KMS-11 (cell line): ENCODE data around the gene SAG.

ENCODE experiments used
- H2AFZ ChIP-seq: fragments of 200-600 bp; sonication (generic); 2 replicates; pipeline ENCODE4 v1.6.1; 2016; ENCODE audit warnings: antibody characterized with exemption, mixed run types, low read depth
- H3K27ac ChIP-seq: fragments of 200-600 bp; sonication (generic); 2 replicates; pipeline ENCODE4 v1.6.1; 2016; ENCODE audit warnings: mild to moderate bottlenecking, mixed run types
- H3K27me3 ChIP-seq: fragments of 200-600 bp; sonication (generic); 2 replicates; pipeline ENCODE4 v1.6.1; 2017; ENCODE audit warnings: mild to moderate bottlenecking, low read depth, mixed run types, moderate library complexity; ENCODE audit not compliant: insufficient read depth
- H3K36me3 ChIP-seq: fragments of 200-600 bp; sonication (generic); 2 replicates; pipeline ENCODE4 v1.6.1; 2017; ENCODE audit warnings: mild to moderate bottlenecking, mixed run types; ENCODE audit not compliant: insufficient read depth
- H3K4me1 ChIP-seq: fragments of 200-600 bp; sonication (generic); 2 replicates; pipeline ENCODE4 v1.6.1; 2016; ENCODE audit warnings: mild to moderate bottlenecking, low read depth, mixed run types; ENCODE audit not compliant: poor library complexity, severe bottlenecking
- H3K4me2 ChIP-seq: fragments of 200-600 bp; sonication (generic); 2 replicates; pipeline ENCODE4 v1.7.0; 2016; ENCODE audit warnings: mild to moderate bottlenecking, mixed run types
- H3K4me3 ChIP-seq: fragments of 200-600 bp; sonication (generic); IDR thresholded peaks from 2 replicates; pipeline ENCODE4 v1.6.1; 2017; ENCODE audit warnings: low read depth, low read length, mixed read lengths; ENCODE audit not compliant: insufficient read depth
- H3K79me2 ChIP-seq: fragments of 200-600 bp; sonication (generic); 2 replicates; pipeline ENCODE4 v1.6.1; 2016; ENCODE audit warnings: low read depth, mixed run types; ENCODE audit not compliant: insufficient read depth
- H3K9ac ChIP-seq: fragments of 200-600 bp; sonication (generic); 2 replicates; pipeline ENCODE4 v1.6.1; 2016; ENCODE audit warnings: mild to moderate bottlenecking, mixed run types
- H4K20me1 ChIP-seq: fragments of 200-600 bp; sonication (generic); 2 replicates; pipeline ENCODE4 v1.6.1; 2016; ENCODE audit warnings: mild to moderate bottlenecking, mixed run types; ENCODE audit not compliant: insufficient read depth
- TF ChIP-seq, protein P1 (sequence below): fragments of 200-600 bp; sonication (generic); conservative IDR thresholded peaks from 2 replicates; pipeline ENCODE4 v1.6.1; 2017; ENCODE audit warnings: low read depth, mild to moderate bottlenecking, antibody characterized with exemption, low read length, moderate library complexity, mixed read lengths

The SAG gene

DNA sequence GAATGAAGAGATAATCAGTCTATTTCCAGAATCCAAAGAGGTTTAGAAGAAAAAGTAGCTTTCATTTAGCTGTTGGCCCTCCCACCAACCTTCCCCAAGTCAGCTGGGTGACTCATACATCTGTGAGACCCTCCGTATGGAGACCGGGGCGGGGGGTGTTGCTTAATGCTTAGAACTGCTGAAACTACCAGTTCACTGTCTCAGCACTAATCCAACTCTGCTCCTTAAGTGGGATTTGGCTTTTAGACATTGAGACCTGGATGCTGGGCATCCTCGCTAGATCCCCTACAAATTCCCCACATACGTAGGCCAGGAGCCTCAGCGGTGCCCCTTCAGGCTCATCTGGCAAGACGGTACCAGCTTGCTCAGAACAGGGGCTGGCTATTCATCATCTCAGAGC lies at the start of gene SAG:
SAG (plus strand) TSS at position 252 of the 400 bp plus-strand sequence. CDS start 1,374 bp downstream, outside the sequence.
- Histone ChIP-seq H3K27ac (no peak within 1 kb of the TSS), H3K4me1 (no peaks in the 10 kb centered on the region), H3K4me2 (no peak within 1 kb of the TSS), H2AFZ (no peak within 1 kb of the TSS), H3K9ac (no peak within 1 kb of the TSS), H3K36me3 (no peaks in the 10 kb centered on the region), H4K20me1 (no peaks in the 10 kb centered on the region), H3K79me2 (no peaks in the 10 kb centered on the region), H3K4me3 (no peak within 1 kb of the TSS), H3K27me3 (no peaks in the 10 kb centered on the region)
- TF ChIP-seq, protein P1, sequence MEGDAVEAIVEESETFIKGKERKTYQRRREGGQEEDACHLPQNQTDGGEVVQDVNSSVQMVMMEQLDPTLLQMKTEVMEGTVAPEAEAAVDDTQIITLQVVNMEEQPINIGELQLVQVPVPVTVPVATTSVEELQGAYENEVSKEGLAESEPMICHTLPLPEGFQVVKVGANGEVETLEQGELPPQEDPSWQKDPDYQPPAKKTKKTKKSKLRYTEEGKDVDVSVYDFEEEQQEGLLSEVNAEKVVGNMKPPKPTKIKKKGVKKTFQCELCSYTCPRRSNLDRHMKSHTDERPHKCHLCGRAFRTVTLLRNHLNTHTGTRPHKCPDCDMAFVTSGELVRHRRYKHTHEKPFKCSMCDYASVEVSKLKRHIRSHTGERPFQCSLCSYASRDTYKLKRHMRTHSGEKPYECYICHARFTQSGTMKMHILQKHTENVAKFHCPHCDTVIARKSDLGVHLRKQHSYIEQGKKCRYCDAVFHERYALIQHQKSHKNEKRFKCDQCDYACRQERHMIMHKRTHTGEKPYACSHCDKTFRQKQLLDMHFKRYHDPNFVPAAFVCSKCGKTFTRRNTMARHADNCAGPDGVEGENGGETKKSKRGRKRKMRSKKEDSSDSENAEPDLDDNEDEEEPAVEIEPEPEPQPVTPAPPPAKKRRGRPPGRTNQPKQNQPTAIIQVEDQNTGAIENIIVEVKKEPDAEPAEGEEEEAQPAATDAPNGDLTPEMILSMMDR = no peak

DNA sequence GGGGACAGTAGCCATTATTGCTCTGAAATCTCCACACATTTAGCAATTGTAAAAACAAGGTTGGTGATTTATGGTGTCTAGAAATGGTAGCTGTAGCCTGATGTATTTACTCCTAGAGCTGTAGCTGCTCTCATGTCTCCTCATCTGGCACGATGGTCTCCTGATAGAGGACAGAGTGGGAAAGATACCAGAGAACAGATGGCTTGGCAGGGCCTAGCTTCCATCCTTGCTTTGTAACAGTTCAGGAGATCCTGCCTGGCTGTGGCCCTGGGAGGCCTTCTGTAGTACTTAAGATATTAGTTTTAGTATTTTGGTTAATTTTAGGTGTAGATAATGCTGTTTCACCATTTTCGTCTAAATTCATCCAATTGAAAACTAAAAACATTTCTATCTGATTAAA lies 49.4 kb upstream of the SAG start:
- Histone ChIP-seq H3K27me3 (no peaks in the 10 kb centered on the region), H3K4me2 (no peak overlapping the region), H3K27ac (no peak overlapping the region), H2AFZ (no peak overlapping the region), H3K4me3 (no peak overlapping the region), H3K79me2 (peaks cover 33% of the 10 kb centered on the region), H3K9ac (no peak overlapping the region), H3K4me1 (peaks cover 7% of the 10 kb centered on the region), H4K20me1 (0 out of 2 replicates have a peak, but pooled peaks cover 10% of the 10 kb centered on the region), H3K36me3 (peaks cover 7% of the 10 kb centered on the region; the same call in 1 of the 2 replicates)
- TF ChIP-seq, protein P1 = no peak

DNA sequence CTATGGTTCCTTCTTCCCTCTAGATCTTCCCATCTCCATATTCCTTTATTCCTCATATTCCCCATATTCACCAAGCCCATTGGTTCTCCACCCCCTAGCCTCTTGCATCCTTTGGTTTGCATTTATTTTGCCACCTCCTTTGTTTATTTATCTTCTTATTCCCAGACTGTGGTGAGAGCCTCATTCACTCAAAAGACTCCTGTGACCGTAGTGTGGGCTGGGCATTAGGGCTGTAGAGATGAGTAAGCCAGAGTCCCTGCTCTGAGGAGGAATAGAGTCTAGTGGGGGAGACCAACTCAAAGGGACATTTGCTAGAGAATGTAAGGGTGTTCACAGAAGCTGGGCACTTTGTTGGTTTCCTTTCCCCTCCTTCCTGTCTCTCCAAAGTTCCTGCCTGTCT lies 47.9 kb upstream of the SAG start:
- Histone ChIP-seq H3K4me2 (no peak overlapping the region), H3K27ac (no peak overlapping the region), H3K27me3 (no peaks in the 10 kb centered on the region), H3K36me3 (peaks cover 9% of the 10 kb centered on the region; the same call in 1 of the 2 replicates), H4K20me1 (0 out of 2 replicates have a peak, but pooled peaks cover 3% of the 10 kb centered on the region), H3K79me2 (peaks cover 18% of the 10 kb centered on the region; the same call in 1 of the 2 replicates), H3K4me3 (no peak overlapping the region), H3K9ac (no peak overlapping the region), H2AFZ (no peak overlapping the region), H3K4me1 (no peaks in the 10 kb centered on the region)
- TF ChIP-seq, protein P1 = no peak

DNA sequence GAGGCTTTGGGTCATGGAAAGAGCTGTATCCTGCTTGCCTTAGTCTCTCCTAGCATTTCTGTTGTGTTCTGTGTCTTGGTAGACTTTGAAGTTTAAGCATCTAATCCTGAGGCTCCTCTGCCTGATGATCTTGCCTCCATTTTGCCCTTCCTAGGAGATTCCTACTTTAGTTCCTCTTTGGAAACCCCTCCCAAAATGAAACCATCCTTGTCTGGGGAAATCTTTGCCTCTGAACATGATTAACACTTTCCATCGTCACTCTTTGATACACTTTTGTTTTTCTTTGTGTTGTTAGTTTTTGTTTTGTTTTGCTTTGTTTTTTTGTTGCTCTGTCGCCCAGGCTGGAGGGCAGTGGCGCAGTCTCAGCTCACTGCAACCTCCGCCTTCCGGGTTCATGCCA lies 47.0 kb upstream of the SAG start:
- Histone ChIP-seq H2AFZ (no peak overlapping the region), H3K9ac (no peak overlapping the region), H3K79me2 (peaks cover 9% of the 10 kb centered on the region; the same call in 1 of the 2 replicates), H3K4me1 (no peaks in the 10 kb centered on the region), H3K4me3 (no peak overlapping the region), H3K27ac (no peak overlapping the region), H3K4me2 (no peak overlapping the region), H4K20me1 (0 out of 2 replicates have a peak, but pooled peaks cover 3% of the 10 kb centered on the region), H3K27me3 (no peaks in the 10 kb centered on the region), H3K36me3 (peaks cover 18% of the 10 kb centered on the region; the same call in 1 of the 2 replicates)
- TF ChIP-seq, protein P1 = no peak
